SK-N-SH (cell line): ENCODE data around the gene ANGPTL4. TPM values are rescaled to one million over a fixed set of nuclear protein-coding genes. Genes with fewer than 3 reads are reported as not detected.
"Not testable (repeated sequence)": the region's sequence is repeated elsewhere in the genome, so short reads cannot be mapped to it uniquely, and the experiment has no call there.

Experiments used
- CTCF ChIA-PET: fragments of 300-600, 350-600 bp; formaldehyde crosslinking; extraction: SDS; loops from one replicate; lab custom pipeline; 2021; lab: Yijun Ruan, JAX
- POLR2A ChIA-PET: fragments of 350-600 bp; sonication (Branson Sonifier 250); formaldehyde crosslinking; extraction: SDS; loops from one replicate; lab custom pipeline; 2020; ENCODE audit warnings: antibody characterized with exemption, inconsistent platforms; lab: Yijun Ruan, JAX
- DNase-seq: peaks from one replicate; pipeline ENCODE4 v3.0.0; 2012
- H2AFZ ChIP-seq: fragments of 200-600 bp; sonication (generic); 2 replicates; pipeline ENCODE4 v1.8.1; 2016; ENCODE audit warnings: antibody characterized with exemption, mild to moderate bottlenecking, low read depth
- H3F3A ChIP-seq: fragments of 200-600 bp; sonication (generic); replicated peaks from 2 replicates; pipeline ENCODE3; 2016; ENCODE audit warnings: antibody characterized with exemption, mild to moderate bottlenecking; ENCODE audit not compliant: insufficient read depth
- H3K27ac ChIP-seq, 2 experiments: fragments of 200-500 bp in 1 of 2; fragments of 200-600 bp in 1 of 2; sonication (Bioruptor generic) in 1 of 2; sonication (generic), shearing (Covaris generic) in 1 of 2; 2 replicates each; pipeline versions ENCODE4 v1.5.1 to v1.6.1; 2014 to 2016; ENCODE audit warnings: low read depth in 2 of 2, inconsistent platforms in 1 of 2, low read length in 1 of 2, mild to moderate bottlenecking in 1 of 2, mixed read lengths in 1 of 2
- H3K27me3 ChIP-seq: fragments of 200-600 bp; sonication (generic), shearing (Covaris generic); 2 replicates; pipeline ENCODE4 v1.6.1; 2016; ENCODE audit warnings: mixed run types; ENCODE audit not compliant: insufficient read depth
- H3K36me3 ChIP-seq, 2 experiments: fragments of 200-500 bp in 1 of 2; fragments of 200-600 bp in 1 of 2; sonication (Bioruptor generic) in 1 of 2; sonication (generic) in 1 of 2; replicated peaks in 1 of 2; 2 replicates each; pipeline versions ENCODE3 to v1.5.1; 2014 to 2016; ENCODE audit warnings: low read length in 1 of 2, mild to moderate bottlenecking in 1 of 2; ENCODE audit not compliant: insufficient read depth in 2 of 2, control insufficient read depth in 1 of 2
- H3K4me1 ChIP-seq, 2 experiments: fragments of 200-500 bp in 1 of 2; fragments of 200-600 bp in 1 of 2; sonication (Bioruptor generic) in 1 of 2; sonication (generic), shearing (Covaris generic) in 1 of 2; 2 replicates each; pipeline versions ENCODE4 v1.5.1 to v1.6.1; 2014 to 2016; ENCODE audit warnings: low read depth in 1 of 2, low read length in 1 of 2, mixed run types in 1 of 2; ENCODE audit not compliant: insufficient read depth in 2 of 2, control insufficient read depth in 1 of 2
- H3K4me2 ChIP-seq: fragments of 200-600 bp; sonication (generic), shearing (Covaris generic); 2 replicates; pipeline ENCODE4 v1.6.1; 2017; ENCODE audit warnings: mixed run types
- H3K4me3 ChIP-seq, 2 experiments: fragments of 200-500 bp in 1 of 2; fragments of 200-600 bp in 1 of 2; sonication (Bioruptor generic) in 1 of 2; sonication (generic), shearing (Covaris generic) in 1 of 2; 2 replicates each; pipeline versions ENCODE4 v1.5.1 to v1.8.1; 2014 to 2016; ENCODE audit warnings: low read depth in 2 of 2, inconsistent platforms in 1 of 2, low read length in 1 of 2, mild to moderate bottlenecking in 1 of 2, mixed read lengths in 1 of 2, moderate library complexity in 1 of 2
- H3K79me2 ChIP-seq: fragments of 200-600 bp; sonication (generic); 2 replicates; pipeline ENCODE4 v1.8.1; 2017; ENCODE audit warnings: mild to moderate bottlenecking; ENCODE audit not compliant: insufficient read depth
- H3K9ac ChIP-seq: fragments of 200-600 bp; sonication (generic); 2 replicates; pipeline ENCODE4 v1.6.1; 2017; ENCODE audit warnings: mixed run types
- H3K9me2 ChIP-seq: fragments of 200-600 bp; sonication (generic); 2 replicates; pipeline ENCODE4 v1.6.1; 2017; ENCODE audit warnings: mixed run types
- H3K9me3 ChIP-seq: fragments of 200-600 bp; sonication (generic); 2 replicates; pipeline ENCODE4 v1.6.1; 2017; ENCODE audit warnings: mixed run types, mild to moderate bottlenecking, moderate library complexity
- H4K20me1 ChIP-seq: fragments of 200-600 bp; sonication (generic); 2 replicates; pipeline ENCODE4 v1.6.1; 2017; ENCODE audit warnings: mild to moderate bottlenecking, mixed run types; ENCODE audit not compliant: insufficient read depth
- ELF1 ChIP-seq: IDR thresholded peaks from 2 replicates; pipeline ENCODE4 v1.4.0; 2012
- EP300 ChIP-seq, 2 experiments: IDR thresholded peaks; 2 replicates each; pipeline versions ENCODE4 v1.4.0 to v1.6.1; 2012; ENCODE audit warnings: borderline replicate concordance in 1 of 2, low read depth in 1 of 2, low read length in 1 of 2
- FOSL2 ChIP-seq: IDR thresholded peaks from 2 replicates; pipeline ENCODE4 v1.4.0; 2012; ENCODE audit warnings: low read depth, mild to moderate bottlenecking, moderate library complexity, borderline replicate concordance
- FOXM1 ChIP-seq: IDR thresholded peaks from 2 replicates; pipeline ENCODE4 v1.4.0; 2012; ENCODE audit warnings: low read depth, mild to moderate bottlenecking
- JUND ChIP-seq: IDR thresholded peaks from 2 replicates; pipeline ENCODE4 v1.4.0; 2012
- MAX ChIP-seq: IDR thresholded peaks from 2 replicates; pipeline ENCODE4 v1.4.0; 2012; ENCODE audit warnings: low read depth
- NRF1 ChIP-seq: IDR thresholded peaks from 2 replicates; pipeline ENCODE4 v1.6.1; 2012; ENCODE audit warnings: low read depth, mild to moderate bottlenecking, low read length
- RAD21 ChIP-seq: IDR thresholded peaks from 2 replicates; pipeline ENCODE4 v1.6.1; 2012; ENCODE audit warnings: mild to moderate bottlenecking, low read length
- RXRA ChIP-seq: IDR thresholded peaks from 2 replicates; pipeline ENCODE4 v1.4.0; 2012; ENCODE audit warnings: low read depth, mild to moderate bottlenecking, borderline replicate concordance
- TCF12 ChIP-seq: IDR thresholded peaks from 2 replicates; pipeline ENCODE4 v1.4.0; 2012
- USF1 ChIP-seq: IDR thresholded peaks from 2 replicates; pipeline ENCODE4 v1.4.0; 2012; ENCODE audit warnings: low read depth, borderline replicate concordance
- YY1 ChIP-seq: IDR thresholded peaks from 2 replicates; pipeline ENCODE4 v1.4.0; 2012; ENCODE audit warnings: low read depth, mild to moderate bottlenecking
- WGBS: methylation state at CpG from one replicate; pipeline ENCODE4 v1.1.6; 2017; ENCODE audit warnings: low lambda C conversion rate; 5-methylcytosine and 5-hydroxymethylcytosine counted together
- polyA plus RNA-seq, 3 experiments: library from polyadenylated mRNA; depleted of rRNA; stranded (reverse); fragments of >200 nt; gene quantifications; 2 replicates each; pipeline ENCODE4 v1.2.3, GENCODE V29; 2012

Gene ANGPTL4
- polyA plus RNA-seq, 1 of the 3 experiments (the other 2 are of a cell fraction) = 62.5 TPM

DNA sequence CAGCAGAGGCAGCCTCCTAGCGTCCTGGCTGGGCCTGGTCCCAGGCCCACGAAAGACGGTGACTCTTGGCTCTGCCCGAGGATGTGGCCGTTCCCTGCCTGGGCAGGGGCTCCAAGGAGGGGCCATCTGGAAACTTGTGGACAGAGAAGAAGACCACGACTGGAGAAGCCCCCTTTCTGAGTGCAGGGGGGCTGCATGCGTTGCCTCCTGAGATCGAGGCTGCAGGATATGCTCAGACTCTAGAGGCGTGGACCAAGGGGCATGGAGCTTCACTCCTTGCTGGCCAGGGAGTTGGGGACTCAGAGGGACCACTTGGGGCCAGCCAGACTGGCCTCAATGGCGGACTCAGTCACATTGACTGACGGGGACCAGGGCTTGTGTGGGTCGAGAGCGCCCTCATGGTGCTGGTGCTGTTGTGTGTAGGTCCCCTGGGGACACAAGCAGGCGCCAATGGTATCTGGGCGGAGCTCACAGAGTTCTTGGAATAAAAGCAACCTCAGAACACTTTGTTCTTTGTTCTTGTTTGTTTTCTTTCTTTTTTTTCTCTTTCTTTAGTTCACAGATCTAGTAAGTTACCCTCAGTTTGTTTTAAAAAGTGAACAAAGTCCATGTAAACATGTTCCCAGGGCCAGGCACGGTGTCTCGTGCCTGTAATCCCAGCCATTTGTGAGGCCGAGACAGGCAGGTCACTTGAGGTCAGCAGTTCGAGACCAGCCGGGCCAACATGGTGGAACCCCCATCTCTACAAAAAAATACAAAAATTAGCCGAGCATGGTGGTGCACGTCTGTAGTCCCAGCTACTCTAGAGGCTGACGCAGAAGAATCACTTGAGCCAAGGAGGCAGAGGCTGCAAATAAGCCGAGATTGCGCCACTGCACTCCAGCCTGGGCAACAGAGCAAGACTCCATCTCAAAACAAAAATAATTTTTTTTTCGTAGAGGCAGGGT, 10.2 kb downstream of the ANGPTL4 start (continued):
- TF ChIP-seq ELF1 = no peak
- TF ChIP-seq FOXM1 = no peak
- no peak for TF ChIP-seq JUND
- TF ChIP-seq RAD21 = no peak
- TF ChIP-seq NRF1 = no peak
- TF ChIP-seq USF1 = no peak
- TF ChIP-seq RXRA = no peak
- TF ChIP-seq EP300 (IDR thresholded peaks at IDR 0.05; ENCODE audit: borderline replicate concordance in 1 of 2, low read depth in 1 of 2, low read length in 1 of 2) = no peak
- TF ChIP-seq TCF12 = no peak
- no peak for TF ChIP-seq MAX
- TF ChIP-seq YY1 = no peak
- no peak for TF ChIP-seq FOSL2
- TF ChIP-seq, all 33 proteins: peak for 0

GRCh38 chr19:8375766-8376165, 11.8 kb downstream of the ANGPTL4 start:
- H2AFZ ChIP-seq, H3K4me3 ChIP-seq, H3K4me2 ChIP-seq, H3K27me3 ChIP-seq, H3K36me3 ChIP-seq, DNase-seq, H3K9ac ChIP-seq, CTCF ChIA-PET, H3K9me3 ChIP-seq, H3F3A ChIP-seq, H3K9me2 ChIP-seq, H4K20me1 ChIP-seq, H3K27ac ChIP-seq, H3K79me2 ChIP-seq, H3K4me1 ChIP-seq: not testable (repeated sequence)
- WGBS = 98% methylated on average over 19 of the region's 32 CpGs
- POLR2A ChIA-PET = interaction anchor here (1.2 to 1.3 kb wide), 2 partner anchors 12 to 14 kb away, joined by 4 read pairs; partner anchors contain the start of gene ANGPTL4

GRCh38 chr19:8376373-8376974, 12.5 kb downstream of the ANGPTL4 start:
- H3K4me2 ChIP-seq, H3K9me3 ChIP-seq: not testable (repeated sequence)
- 94% methylated on average over 8 of the region's 10 CpGs for WGBS

More at GRCh38 chr19:8376373-8376974, 12.5 kb downstream of the ANGPTL4 start:
- not testable (repeated sequence) for H3K27me3 ChIP-seq, H3K9me2 ChIP-seq, H3K9ac ChIP-seq, H3K4me3 ChIP-seq, H3K4me1 ChIP-seq, DNase-seq, H3F3A ChIP-seq, H3K27ac ChIP-seq, H3K36me3 ChIP-seq, H4K20me1 ChIP-seq, H3K79me2 ChIP-seq, H2AFZ ChIP-seq
- CTCF ChIA-PET = interaction anchor here (1.0 kb wide), 1 partner anchor 23 kb away, joined by 4 read pairs; no protein-coding TSS in a partner anchor
- POLR2A ChIA-PET = interaction anchor here (0.6 to 1.3 kb wide), 3 partner anchors 12 to 216 kb away, joined by 3 to 4 read pairs (median 4); partner anchors contain the start of gene ANGPTL4
